ENCODE measurements around the gene ERCC6L. TPM values are rescaled to one million over a fixed set of nuclear protein-coding genes. Genes with fewer than 3 reads are reported as not detected.
A peak's percentile ranks its signal among the peaks of the same experiment; 100 is the strongest.

ERCC6L gene
- total RNA-seq, 2 experiments from 2014 or later: 9.5 to 9.6 TPM

- Mint-ChIP-seq H3K27ac (no peak overlapping the region), H3K4me1 (ENCODE audit: low read depth) (peaks cover 34% of the 10 kb centered on the region), H3K9me3 (no peaks in the 10 kb centered on the region), H3K4me3 (no peak overlapping the region), H3K27me3 (ENCODE audit: low read depth) (no peaks in the 10 kb centered on the region), H3K36me3 (ENCODE audit: low read depth) (peaks cover 30% of the 10 kb centered on the region)
- no peak for DNase-seq
- intact Hi-C loops (cut with micrococcal nuclease): no loop called here
- CTCF ChIA-PET: interaction anchor here (0.6 to 2.5 kb wide), 4 partner anchors 8 to 87 kb away, joined by 3 to 19 read pairs (median 4); partner anchors contain the start of genes ERCC6L, PIN4 and RPS4X
These were observed 30.0 kb upstream of the ERCC6L start for GRCh38 chrX:72268597-72269365.

GRCh38 chrX:72265263-72265662 is 26.4 kb upstream of the ERCC6L start:
- Mint-ChIP-seq H3K36me3 (ENCODE audit: low read depth) (peaks cover 10% of the 10 kb centered on the region), H3K27me3 (ENCODE audit: low read depth) (no peaks in the 10 kb centered on the region), H3K27ac (no peak overlapping the region), H3K4me3 (no peak overlapping the region), H3K9me3 (no peaks in the 10 kb centered on the region), H3K4me1 (ENCODE audit: low read depth) (peaks cover 5% of the 10 kb centered on the region)
- DNase-seq: no peak
- CTCF ChIA-PET: no interaction called here
- intact Hi-C loops (cut with micrococcal nuclease): no loop called here

- H3K36me3 Mint-ChIP-seq (ENCODE audit: low read depth): no peaks in the 10 kb centered on the region
- intact Hi-C loops (cut with micrococcal nuclease): no loop called here
- no peak for DNase-seq
- no peak overlapping the region for H3K4me3 Mint-ChIP-seq
- H3K27me3 Mint-ChIP-seq (ENCODE audit: low read depth): no peaks in the 10 kb centered on the region
- no peaks in the 10 kb centered on the region for H3K4me1 Mint-ChIP-seq (ENCODE audit: low read depth)
- H3K27ac Mint-ChIP-seq: no peak overlapping the region
- no peaks in the 10 kb centered on the region for H3K9me3 Mint-ChIP-seq
- CTCF ChIA-PET: no interaction called here
These were observed 23.2 kb upstream of the ERCC6L start for GRCh38 chrX:72262077-72262476.

- DNase-seq: no peak
- CTCF ChIA-PET: no interaction called here
- peaks cover 5% of the 10 kb centered on the region for H3K27me3 Mint-ChIP-seq (ENCODE audit: low read depth)
- H3K27ac Mint-ChIP-seq: no peak overlapping the region
- intact Hi-C loops (cut with micrococcal nuclease): no loop called here
- H3K4me1 Mint-ChIP-seq (ENCODE audit: low read depth): no peaks in the 10 kb centered on the region
- no peaks in the 10 kb centered on the region for H3K36me3 Mint-ChIP-seq (ENCODE audit: low read depth)
- H3K4me3 Mint-ChIP-seq: no peak overlapping the region
- H3K9me3 Mint-ChIP-seq: no peaks in the 10 kb centered on the region
These were observed 21.6 kb upstream of the ERCC6L start for GRCh38 chrX:72260448-72260847.

GRCh38 chrX:72258174-72258573 is 19.3 kb upstream of the ERCC6L start:
- intact Hi-C loops (cut with micrococcal nuclease): no loop called here
- CTCF ChIA-PET: interaction anchor here (1.3 kb wide), 1 partner anchor 13 kb away, joined by 7 read pairs; no protein-coding TSS in a partner anchor
- H3K36me3 Mint-ChIP-seq (ENCODE audit: low read depth): no peaks in the 10 kb centered on the region
- H3K4me1 Mint-ChIP-seq (ENCODE audit: low read depth): no peaks in the 10 kb centered on the region
- no peaks in the 10 kb centered on the region for H3K9me3 Mint-ChIP-seq
- H3K27me3 Mint-ChIP-seq (ENCODE audit: low read depth): peaks cover 18% of the 10 kb centered on the region
- DNase-seq: no peak
- H3K4me3 Mint-ChIP-seq: no peak overlapping the region
- H3K27ac Mint-ChIP-seq: no peak overlapping the region

- Mint-ChIP-seq H3K27me3 (ENCODE audit: low read depth) (peaks cover 20% of the 10 kb centered on the region), H3K4me1 (ENCODE audit: low read depth) (no peaks in the 10 kb centered on the region), H3K9me3 (no peaks in the 10 kb centered on the region), H3K4me3 (no peak overlapping the region), H3K36me3 (ENCODE audit: low read depth) (peaks cover 2% of the 10 kb centered on the region), H3K27ac (no peak overlapping the region)
- CTCF ChIA-PET: no interaction called here
- DNase-seq: no peak
- intact Hi-C loops (cut with micrococcal nuclease): no loop called here
These were observed 17.0 kb upstream of the ERCC6L start for GRCh38 chrX:72255864-72256263.

- peaks cover 2% of the 10 kb centered on the region for H3K36me3 Mint-ChIP-seq (ENCODE audit: low read depth)
- no peaks in the 10 kb centered on the region for H3K9me3 Mint-ChIP-seq
- no peak overlapping the region for H3K4me3 Mint-ChIP-seq
- intact Hi-C loops (cut with micrococcal nuclease): no loop called here
- CTCF ChIA-PET: no interaction called here
- peaks cover 20% of the 10 kb centered on the region for H3K27me3 Mint-ChIP-seq (ENCODE audit: low read depth)
- H3K4me1 Mint-ChIP-seq (ENCODE audit: low read depth): no peaks in the 10 kb centered on the region
- H3K27ac Mint-ChIP-seq: no peak overlapping the region
- DNase-seq: no peak
These were observed 16.6 kb upstream of the ERCC6L start for GRCh38 chrX:72255445-72255844.

GRCh38 chrX:72254816-72255215 is 16.0 kb upstream of the ERCC6L start:
- Mint-ChIP-seq H3K9me3 (no peaks in the 10 kb centered on the region), H3K4me3 (no peak overlapping the region), H3K4me1 (ENCODE audit: low read depth) (no peaks in the 10 kb centered on the region), H3K27me3 (ENCODE audit: low read depth) (peaks cover 20% of the 10 kb centered on the region), H3K27ac (no peak overlapping the region), H3K36me3 (ENCODE audit: low read depth) (peaks cover 2% of the 10 kb centered on the region)
- CTCF ChIA-PET: no interaction called here
- intact Hi-C loops (cut with micrococcal nuclease): no loop called here
- DNase-seq: no peak

- no peak for DNase-seq
- CTCF ChIA-PET: interaction anchor here (0.8 to 1.1 kb wide), 2 partner anchors 8 to 12 kb away, joined by 3 read pairs; no protein-coding TSS in a partner anchor
- Mint-ChIP-seq H3K27me3 (ENCODE audit: low read depth) (peaks cover 20% of the 10 kb centered on the region), H3K27ac (no peak overlapping the region), H3K4me3 (no peak overlapping the region), H3K36me3 (ENCODE audit: low read depth) (peaks cover 2% of the 10 kb centered on the region), H3K4me1 (ENCODE audit: low read depth) (no peaks in the 10 kb centered on the region), H3K9me3 (no peaks in the 10 kb centered on the region)
- intact Hi-C loops (cut with micrococcal nuclease): no loop called here
These were observed 14.9 kb upstream of the ERCC6L start for GRCh38 chrX:72253686-72254085.

GRCh38 chrX:72247206-72247942 is 8.5 kb upstream of the ERCC6L start:
- no peak for DNase-seq
- peaks cover 2% of the 10 kb centered on the region for H3K4me1 Mint-ChIP-seq (ENCODE audit: low read depth)
- H3K36me3 Mint-ChIP-seq (ENCODE audit: low read depth): no peaks in the 10 kb centered on the region
- no peaks in the 10 kb centered on the region for H3K9me3 Mint-ChIP-seq
- H3K27ac Mint-ChIP-seq: no peak overlapping the region
- no peaks in the 10 kb centered on the region for H3K27me3 Mint-ChIP-seq (ENCODE audit: low read depth)
- intact Hi-C loops (cut with micrococcal nuclease): no loop called here
- CTCF ChIA-PET: interaction anchor here (0.7 to 0.8 kb wide), 3 partner anchors 9 to 293 kb away, joined by 3 to 4 read pairs (median 3); partner anchors contain the start of gene ERCC6L
- no peak overlapping the region for H3K4me3 Mint-ChIP-seq

GRCh38 chrX:72245461-72246089 is 6.7 kb upstream of the ERCC6L start:
- Mint-ChIP-seq H3K27me3 (ENCODE audit: low read depth) (no peaks in the 10 kb centered on the region), H3K27ac (no peak overlapping the region), H3K4me1 (ENCODE audit: low read depth) (peaks cover 2% of the 10 kb centered on the region), H3K9me3 (no peaks in the 10 kb centered on the region), H3K36me3 (ENCODE audit: low read depth) (no peaks in the 10 kb centered on the region), H3K4me3 (no peak overlapping the region)
- intact Hi-C loops (cut with micrococcal nuclease): loop anchor here (1.0 kb wide), 1 partner anchor 309 kb away; no protein-coding TSS in a partner anchor
- peak; percentile 58 for DNase-seq
- CTCF ChIA-PET: interaction anchor here (0.6 to 1.6 kb wide), 9 partner anchors 8 to 294 kb away, joined by 3 to 7 read pairs (median 3); partner anchors contain the start of gene RPS4X

GRCh38 chrX:72243472-72243871 is 4.6 kb upstream of the ERCC6L start:
- H3K9me3 Mint-ChIP-seq: no peaks in the 10 kb centered on the region
- intact Hi-C loops (cut with micrococcal nuclease): no loop called here
- DNase-seq: no peak
- H3K36me3 Mint-ChIP-seq (ENCODE audit: low read depth): no peaks in the 10 kb centered on the region
- CTCF ChIA-PET: interaction anchor here (0.9 kb wide), 1 partner anchor 59 kb away, joined by 3 read pairs; no protein-coding TSS in a partner anchor
- H3K4me1 Mint-ChIP-seq (ENCODE audit: low read depth): peaks cover 5% of the 10 kb centered on the region
- no peaks in the 10 kb centered on the region for H3K27me3 Mint-ChIP-seq (ENCODE audit: low read depth)
- no peak overlapping the region for H3K4me3 Mint-ChIP-seq
- H3K27ac Mint-ChIP-seq: no peak overlapping the region

All from activated naive CD4-positive, alpha-beta T cell treated with anti-CD3 and anti-CD28 coated beads for 36 hours (primary cell).